ENCODE results near the gene FOXP3.

FOXP3 gene

DNA sequence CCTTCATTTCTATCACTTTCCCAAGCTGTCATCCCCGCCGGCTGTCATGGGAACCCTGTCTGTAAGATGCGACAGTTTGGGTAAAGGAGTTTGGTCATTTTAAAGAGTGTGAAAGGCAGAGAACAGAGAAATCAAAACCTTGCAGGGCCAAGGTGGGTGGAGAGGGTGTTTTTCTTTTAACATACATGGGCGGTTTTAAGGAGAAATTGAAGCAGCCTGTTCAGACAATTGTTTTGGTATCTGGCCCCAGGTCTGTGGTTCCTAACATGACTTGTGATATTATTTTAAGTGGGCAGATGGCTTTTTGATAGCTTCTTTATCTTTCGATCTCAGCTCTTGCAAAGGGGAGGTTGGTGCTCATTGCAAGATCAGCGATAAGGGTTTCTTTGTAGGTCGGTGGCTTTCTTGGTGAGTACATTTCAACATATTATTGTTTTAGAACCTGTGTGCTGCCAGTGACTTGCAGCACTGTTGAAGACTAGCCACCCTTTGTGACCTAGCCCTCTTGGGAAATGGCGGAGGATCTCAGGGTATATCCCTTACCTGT lies 8.7 kb upstream of the FOXP3 start:
- no peak for DNase-seq (ENCODE audit: low spot score)
- TF ChIP-seq CTCF (IDR thresholded peaks at IDR 0.05; ENCODE audit: extremely low read depth, missing control alignments), result no peak

GRCh38 chrX:49272421-49272820 lies 7.9 kb upstream of the FOXP3 start:
- no peak for DNase-seq (ENCODE audit: low spot score)
- no peak for TF ChIP-seq CTCF (IDR thresholded peaks at IDR 0.05; ENCODE audit: extremely low read depth, missing control alignments)

- DNase-seq (ENCODE audit: low spot score), result no peak
- TF ChIP-seq CTCF (IDR thresholded peaks at IDR 0.05; ENCODE audit: extremely low read depth, missing control alignments), result no peak
Observed at GRCh38 chrX:49271341-49271740, 6.8 kb upstream of the FOXP3 start.

- no peak for TF ChIP-seq CTCF (IDR thresholded peaks at IDR 0.05; ENCODE audit: extremely low read depth, missing control alignments)
- no peak for DNase-seq (ENCODE audit: low spot score)
Observed at GRCh38 chrX:49270249-49270921, 5.9 kb upstream of the FOXP3 start.

DNA sequence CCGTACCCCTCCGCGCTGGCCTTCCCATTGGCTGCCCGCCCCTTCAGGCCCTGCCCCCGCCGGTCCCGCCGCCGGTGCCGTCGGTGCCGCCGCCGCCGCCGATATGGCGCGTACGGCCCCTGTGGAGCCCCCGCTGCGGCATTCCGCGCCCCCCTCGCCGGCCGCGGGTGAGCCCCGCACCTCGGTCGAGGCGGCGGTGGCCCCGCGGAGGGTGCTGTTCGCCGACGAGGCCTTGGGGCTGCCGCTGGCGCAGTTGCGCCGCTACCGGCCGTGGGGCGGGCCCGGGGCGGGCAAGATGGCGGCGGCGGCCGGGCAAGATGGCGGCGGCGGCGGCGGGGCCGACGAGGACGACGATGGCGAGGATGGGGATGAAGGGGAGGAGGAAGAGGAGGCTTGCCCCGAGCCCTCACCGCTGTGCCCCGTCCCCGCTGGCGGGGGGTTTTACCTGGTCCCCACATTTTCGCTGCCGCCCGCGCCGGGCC lies 5.3 kb upstream of the FOXP3 start, which contains the start of gene PPP1R3F:
PPP1R3F (plus strand) TSS at position 27 of the 482 bp plus-strand sequence; CDS start at position 104, 77 bp downstream.
- peak; percentile 58 for DNase-seq (ENCODE audit: low spot score)
- no peak for TF ChIP-seq CTCF (IDR thresholded peaks at IDR 0.05; ENCODE audit: extremely low read depth, missing control alignments)

- TF ChIP-seq CTCF (IDR thresholded peaks at IDR 0.05; ENCODE audit: extremely low read depth, missing control alignments), result no peak
- DNase-seq (ENCODE audit: low spot score), result peak; percentile 92
Observed at GRCh38 chrX:49269010-49269766, 4.7 kb upstream of the FOXP3 start.

- TF ChIP-seq CTCF (IDR thresholded peaks at IDR 0.05; ENCODE audit: extremely low read depth, missing control alignments), result no peak
- DNase-seq (ENCODE audit: low spot score), result no peak
Observed at GRCh38 chrX:49268702-49269009, 4.1 kb upstream of the FOXP3 start.
